IPS-18c (cell line): ENCODE data around the gene TRPM3.
"Not testable (repeated sequence)": the region's sequence is repeated elsewhere in the genome, so short reads cannot be mapped to it uniquely, and the experiment has no call there.

ENCODE experiments used
- H3K4me3 ChIP-seq: 2 replicates; pipeline ENCODE4 v1.7.0; 2013; ENCODE audit warnings: low read depth, mild to moderate bottlenecking, low read length, moderate library complexity; ENCODE audit not compliant: insufficient read depth
- H3K9me3 ChIP-seq: one replicate; pipeline ENCODE4 v1.6.1; 2013; ENCODE audit warnings: mild to moderate bottlenecking, low read length, moderate library complexity; ENCODE audit not compliant: control insufficient read depth, insufficient read depth

The TRPM3 gene

DNA sequence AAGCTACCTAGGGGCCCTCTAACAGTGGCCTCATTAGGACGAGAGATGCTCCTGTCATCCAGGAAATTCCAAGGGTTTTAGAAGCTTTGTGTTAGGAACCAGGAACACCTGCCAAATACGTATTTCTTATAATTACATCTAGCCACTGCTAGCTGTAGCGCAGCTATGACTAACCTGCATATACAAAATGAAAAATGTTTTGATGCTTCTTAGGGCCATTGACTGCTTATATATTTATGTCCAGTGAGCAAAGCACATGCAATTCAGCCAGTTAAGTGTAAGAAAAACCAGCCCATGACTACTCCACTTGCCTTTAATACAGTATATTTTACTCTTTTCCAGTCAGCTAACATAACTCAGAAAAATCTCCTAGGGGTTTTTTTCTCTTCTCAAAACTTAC, 143.3 kb downstream of the TRPM3 start:
- peaks cover 2% of the 10 kb centered on the region for H3K9me3 ChIP-seq
- H3K4me3 ChIP-seq, result no peak overlapping the region

DNA sequence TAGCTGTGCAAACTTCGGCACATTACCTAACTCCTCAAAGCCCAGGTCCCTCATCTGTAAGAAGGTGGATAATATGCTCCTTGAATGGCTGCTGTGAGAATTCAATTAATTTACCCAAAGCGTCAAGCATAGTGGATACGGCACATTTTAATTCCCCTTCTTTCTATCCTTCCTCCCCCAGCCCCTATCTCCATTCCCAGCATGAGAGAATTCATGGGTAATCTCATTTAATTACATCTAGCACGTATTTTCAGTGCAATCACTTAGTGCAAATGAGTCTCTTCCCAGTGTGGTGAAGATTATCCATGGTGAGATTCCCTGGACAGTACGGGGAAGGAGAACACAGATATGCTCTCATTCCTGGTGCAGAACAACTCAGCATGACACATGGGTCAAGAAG, 145.6 kb downstream of the TRPM3 start:
- no peaks in the 10 kb centered on the region for H3K9me3 ChIP-seq
- H3K4me3 ChIP-seq, result no peak overlapping the region

GRCh38 chr9:70971723-70972122, 149.7 kb downstream of the TRPM3 start:
- H3K4me3 ChIP-seq, result no peak overlapping the region
- H3K9me3 ChIP-seq, result no peaks in the 10 kb centered on the region

GRCh38 chr9:70966380-70966779, 155.0 kb downstream of the TRPM3 start:
- not testable (repeated sequence) for H3K4me3 ChIP-seq, H3K9me3 ChIP-seq

DNA sequence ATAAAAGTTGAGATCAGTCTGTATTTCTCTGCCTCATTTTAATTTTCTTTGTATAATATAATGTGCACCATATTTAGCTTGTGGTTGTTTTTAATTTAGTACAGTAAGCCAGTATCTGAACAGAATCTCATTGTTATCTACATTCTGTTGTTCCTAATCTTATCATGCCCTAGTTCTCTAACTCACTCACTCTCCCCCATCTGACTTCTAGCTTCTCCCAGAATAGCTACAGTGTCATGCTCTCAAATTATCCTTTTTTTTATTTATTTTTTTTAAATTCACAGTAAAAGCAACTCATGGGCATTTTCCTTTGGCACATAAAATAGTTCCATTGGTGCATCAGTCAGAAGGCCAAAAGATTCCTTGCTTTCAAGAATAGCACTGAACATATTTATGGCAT, 156.6 kb downstream of the TRPM3 start:
- H3K9me3 ChIP-seq, result no peaks in the 10 kb centered on the region

DNA sequence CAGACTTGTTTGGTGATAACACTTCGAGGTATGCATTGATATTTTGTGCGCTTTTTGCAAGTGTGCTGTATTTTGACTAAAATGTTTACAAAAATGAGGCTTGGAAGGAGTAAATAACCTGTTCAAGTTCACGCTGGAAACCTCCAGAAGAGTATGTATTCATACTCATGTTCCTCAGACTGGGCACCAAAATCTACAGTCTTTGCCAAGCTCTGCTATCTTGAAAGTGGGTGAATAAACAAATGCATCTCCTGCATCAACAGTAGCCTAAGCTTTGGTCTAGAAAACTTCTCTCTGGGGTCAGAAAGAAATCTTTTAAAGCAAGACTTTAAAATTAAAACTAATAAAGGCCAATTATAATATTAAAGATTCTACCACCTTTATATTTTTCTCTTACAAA, 157.9 kb downstream of the TRPM3 start:
- H3K4me3 ChIP-seq, result no peak overlapping the region
- H3K9me3 ChIP-seq, result no peaks in the 10 kb centered on the region

More for the DNA sequence above, 156.6 kb downstream of the TRPM3 start:
- no peak overlapping the region for H3K4me3 ChIP-seq

- H3K9me3 ChIP-seq, result no peaks in the 10 kb centered on the region
- H3K4me3 ChIP-seq, result no peak overlapping the region
Observed at GRCh38 chr9:70962761-70963440, 158.5 kb downstream of the TRPM3 start.

- Histone ChIP-seq H3K4me3 (no peak overlapping the region), H3K9me3 (no peaks in the 10 kb centered on the region)
Observed at GRCh38 chr9:70959366-70959765, 162.1 kb downstream of the TRPM3 start.

GRCh38 chr9:70954596-70955143, 166.8 kb downstream of the TRPM3 start:
- Histone ChIP-seq H3K4me3 (no peak overlapping the region), H3K9me3 (no peaks in the 10 kb centered on the region)

DNA sequence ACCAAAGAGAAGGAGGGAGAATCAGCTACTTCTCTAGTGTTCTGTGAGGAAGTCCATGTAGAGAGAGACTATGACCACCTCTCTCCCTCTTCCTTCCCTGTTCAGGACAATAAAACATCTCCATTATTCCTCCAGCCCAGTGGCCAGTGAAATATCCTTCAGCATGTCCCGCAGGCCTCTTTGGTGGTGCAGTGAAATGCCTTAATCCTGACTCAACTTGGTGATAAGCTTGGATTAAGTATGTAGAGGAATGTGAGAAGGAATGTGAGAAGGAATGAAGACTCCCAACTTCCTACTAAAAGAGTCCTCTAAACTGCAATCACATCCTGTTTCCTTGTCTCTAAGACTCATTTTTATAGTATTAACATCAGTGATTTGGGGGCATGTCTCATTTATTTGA, 167.3 kb downstream of the TRPM3 start:
- H3K9me3 ChIP-seq, result no peaks in the 10 kb centered on the region
- no peak overlapping the region for H3K4me3 ChIP-seq

GRCh38 chr9:70951749-70952727, 169.4 kb downstream of the TRPM3 start:
- Histone ChIP-seq H3K4me3 (no peak overlapping the region), H3K9me3 (no peaks in the 10 kb centered on the region)

GRCh38 chr9:70950270-70950669, 171.2 kb downstream of the TRPM3 start:
- H3K4me3 ChIP-seq, result no peak overlapping the region
- no peaks in the 10 kb centered on the region for H3K9me3 ChIP-seq

- no peaks in the 10 kb centered on the region for H3K9me3 ChIP-seq
- H3K4me3 ChIP-seq, result no peak overlapping the region
Observed at GRCh38 chr9:70949239-70949638, 172.2 kb downstream of the TRPM3 start.

- Histone ChIP-seq H3K4me3 (no peak overlapping the region), H3K9me3 (no peaks in the 10 kb centered on the region)
Observed at GRCh38 chr9:70948744-70949143, 172.7 kb downstream of the TRPM3 start.

GRCh38 chr9:70947511-70947910, 173.9 kb downstream of the TRPM3 start:
- no peak overlapping the region for H3K4me3 ChIP-seq
- H3K9me3 ChIP-seq, result no peaks in the 10 kb centered on the region

DNA sequence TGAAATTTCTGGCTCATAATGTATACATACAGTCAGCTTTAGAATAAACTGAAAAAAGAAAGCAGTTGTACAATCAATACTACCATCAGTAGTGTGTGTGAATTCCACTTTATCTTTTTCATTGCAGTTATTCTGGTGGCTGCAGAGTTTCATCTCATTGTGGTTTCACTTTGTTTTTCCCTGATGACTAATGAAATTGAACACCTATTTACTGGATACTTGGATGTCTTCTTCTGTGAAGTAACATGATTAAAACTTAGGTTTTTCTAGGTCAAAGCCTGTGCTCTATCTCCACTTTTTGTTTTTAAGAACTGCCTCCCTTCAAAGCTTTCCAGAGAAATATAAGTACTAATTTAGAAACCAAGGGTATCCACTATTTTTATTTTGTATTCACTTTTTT, 174.3 kb downstream of the TRPM3 start:
- Histone ChIP-seq H3K4me3 (no peak overlapping the region), H3K9me3 (no peaks in the 10 kb centered on the region)

DNA sequence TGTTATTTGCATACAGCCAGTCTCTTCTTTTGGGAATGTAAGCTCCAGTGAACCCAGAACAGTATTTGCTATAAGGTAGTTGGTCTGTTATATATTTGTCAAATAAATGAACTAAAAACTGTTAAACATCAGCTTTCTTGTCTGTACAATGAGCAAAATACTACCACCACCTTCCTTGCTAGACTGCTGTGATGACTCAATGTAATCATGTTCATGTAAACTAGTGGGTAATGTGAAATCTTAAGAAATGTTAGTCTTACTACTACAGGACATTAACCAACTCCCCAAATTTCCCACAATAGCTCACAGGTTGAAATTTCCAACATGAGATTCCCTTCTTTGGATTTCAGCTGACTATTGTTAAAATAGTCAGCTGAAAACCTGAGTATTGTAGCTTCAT, 176.1 kb downstream of the TRPM3 start:
- H3K9me3 ChIP-seq, result no peaks in the 10 kb centered on the region
- H3K4me3 ChIP-seq, result no peak overlapping the region

GRCh38 chr9:70941191-70941590, 180.2 kb downstream of the TRPM3 start:
- H3K4me3 ChIP-seq, result no peak overlapping the region
- H3K9me3 ChIP-seq, result no peaks in the 10 kb centered on the region
